ENCODE measurements around the gene MFSD2A.

The MFSD2A gene

GRCh38 chr1:39928809-39929587 is 25.9 kb upstream of the MFSD2A start:
- DNase-seq (ENCODE audit: low read depth), result no peak
- H3K4me3 ChIP-seq (replicated peaks; ENCODE audit: low read depth, low read length), result no peak overlapping the region
- no peak for TF ChIP-seq CTCF (IDR thresholded peaks at IDR 0.05; ENCODE audit: low read length, missing control alignments)

GRCh38 chr1:39933956-39934941 is 20.7 kb upstream of the MFSD2A start:
- no peak overlapping the region for H3K4me3 ChIP-seq (replicated peaks; ENCODE audit: low read depth, low read length)
- no peak for TF ChIP-seq CTCF (IDR thresholded peaks at IDR 0.05; ENCODE audit: low read length, missing control alignments)
- peak; percentile 99 for DNase-seq (ENCODE audit: low read depth)

- no peak for TF ChIP-seq CTCF (IDR thresholded peaks at IDR 0.05; ENCODE audit: low read length, missing control alignments)
- no peak for DNase-seq (ENCODE audit: low read depth)
- H3K4me3 ChIP-seq (replicated peaks; ENCODE audit: low read depth, low read length), result no peak overlapping the region
Measured at GRCh38 chr1:39936724-39937491, 18.0 kb upstream of the MFSD2A start.

GRCh38 chr1:39938856-39939255 is 16.1 kb upstream of the MFSD2A start:
- no peak for DNase-seq (ENCODE audit: low read depth)
- TF ChIP-seq CTCF (IDR thresholded peaks at IDR 0.05; ENCODE audit: low read length, missing control alignments), result no peak
- H3K4me3 ChIP-seq (replicated peaks; ENCODE audit: low read depth, low read length), result no peak overlapping the region

GRCh38 chr1:39940253-39940652 is 14.7 kb upstream of the MFSD2A start:
- TF ChIP-seq CTCF (IDR thresholded peaks at IDR 0.05; ENCODE audit: low read length, missing control alignments), result no peak
- DNase-seq (ENCODE audit: low read depth), result no peak
- no peak overlapping the region for H3K4me3 ChIP-seq (replicated peaks; ENCODE audit: low read depth, low read length)

GRCh38 chr1:39940980-39941871 is 13.7 kb upstream of the MFSD2A start:
- no peak for TF ChIP-seq CTCF (IDR thresholded peaks at IDR 0.05; ENCODE audit: low read length, missing control alignments)
- H3K4me3 ChIP-seq (replicated peaks; ENCODE audit: low read depth, low read length), result no peak overlapping the region
- DNase-seq (ENCODE audit: low read depth), result no peak

Measured in fibroblast of pulmonary artery (primary cell).